ENCODE measurements around the gene LHX6. TPM values are rescaled to one million over a fixed set of nuclear protein-coding genes. Genes with fewer than 3 reads are reported as not detected.

LHX6 gene
- total and polyA plus RNA-seq, 9 of the 15 experiments (the other 6 are each of a cell fraction or from before 2014, with no cell fraction given) = 2.8 to 16.3 (median 7.9) TPM

GRCh38 chr9:122268041-122268814, 39.5 kb upstream of the LHX6 start:
- Histone ChIP-seq H3K27ac (ENCODE audit: extremely low read depth, low read depth, low read length) (no peak overlapping the region), H3K79me2 (ENCODE audit: control insufficient read depth, insufficient read depth, low read length) (peaks cover 90% of the 10 kb centered on the region), H3K9ac (ENCODE audit: insufficient read depth in 1 of 2, low read depth in 2 of 2, low read length in 2 of 2) (no peak overlapping the region), H3K4me1 (replicated peaks in 1 of 2; ENCODE audit: control insufficient read depth in 2 of 2, insufficient read depth in 2 of 2, low read length in 2 of 2) (peaks cover 0 to 8% of the 10 kb centered on the region in 2 experiments; a peak in 2 of 5 replicates), H4K20me1 (replicated peaks; ENCODE audit: control insufficient read depth, insufficient read depth, low read length) (no peaks in the 10 kb centered on the region), H3K36me3 (ENCODE audit: control insufficient read depth, insufficient read depth, low read length) (peaks cover 59% of the 10 kb centered on the region), H3K9me1 (ENCODE audit: control insufficient read depth, insufficient read depth, low read length) (no peaks in the 10 kb centered on the region), H3K4me3 (no peak overlapping the region), H3K27me3 (ENCODE audit: control insufficient read depth in 2 of 2, insufficient read depth in 2 of 2, low read length in 2 of 2) (no peaks in the 10 kb centered on the region), H2AFZ (ENCODE audit: low read depth, low read length) (no peak overlapping the region), H3K9me3 (replicated peaks; ENCODE audit: control insufficient read depth, insufficient read depth, low read depth, low read length) (no peaks in the 10 kb centered on the region), H3K4me2 (ENCODE audit: insufficient read depth, low read length) (no peak overlapping the region)
- WGBS (ENCODE audit: insufficient coverage, low coverage, missing lambda C conversion rate) = 94% methylated on average over 6 of the region's 6 CpGs
- in situ Hi-C loops (cut with MboI) (no loop called here), intact Hi-C loops (cut with micrococcal nuclease) (no loop called here)
- no peak for DNase-seq (ENCODE audit: extremely low read depth in 1 of 4, low spot score in 3 of 4)
- ChIA-PET CTCF (ENCODE audit: low intra/inter-chr PET ratio) (no interaction called here), POLR2A (no interaction called here)
- ATAC-seq = no peak
- peak; percentile 58; the same call in 1 of the 2 replicates for TF ChIP-seq ADNP (tag; IDR thresholded peaks at IDR 0.05)
- TF ChIP-seq ZNF764 (CRISPR knock-in tag; IDR thresholded peaks at IDR 0.05; ENCODE audit: low read depth) = no peak
- peak; percentile 89 for TF ChIP-seq RBM25 (IDR thresholded peaks at IDR 0.05; ENCODE audit: low read depth, low read length, severe bottlenecking)
- TF ChIP-seq BCOR (IDR thresholded peaks at IDR 0.05) = peak; percentile 81
- TF ChIP-seq KDM1A (IDR thresholded peaks at IDR 0.05) = peak; percentile 38; a peak in 1 of 4 replicates
- TF ChIP-seq ZKSCAN1 (IDR thresholded peaks at IDR 0.05; ENCODE audit: low read depth, low read length) = no peak
- FAIRE-seq = no peak
- BruUV-seq (replicated peaks) = no TSS peak

Measured in K562 (cell line).